Measurements from ENCODE around the gene TLCD1.

Gene TLCD1

DNA sequence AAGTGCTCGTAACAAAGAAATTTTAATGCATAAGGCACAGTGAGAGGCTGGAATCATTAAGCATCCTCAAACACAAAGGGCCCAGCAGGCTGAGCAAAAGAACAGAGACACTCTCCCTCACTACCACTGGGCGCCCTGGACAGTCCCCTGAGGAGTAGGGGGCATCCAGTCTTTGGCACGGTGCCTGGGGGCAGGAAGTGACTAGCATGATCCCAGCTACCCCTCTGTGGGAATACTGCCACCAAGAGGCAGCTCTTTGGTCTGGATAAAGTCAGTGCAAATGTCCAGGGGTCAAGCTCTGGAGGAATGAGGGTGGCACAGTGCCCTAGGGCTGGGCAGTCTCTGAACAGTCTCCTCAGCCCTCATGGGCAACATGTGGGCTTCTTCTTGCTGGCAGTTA, 11.8 kb downstream of the TLCD1 start:
- DNase-seq (ENCODE audit: low spot score) (no peak), FAIRE-seq (no peak)

DNA sequence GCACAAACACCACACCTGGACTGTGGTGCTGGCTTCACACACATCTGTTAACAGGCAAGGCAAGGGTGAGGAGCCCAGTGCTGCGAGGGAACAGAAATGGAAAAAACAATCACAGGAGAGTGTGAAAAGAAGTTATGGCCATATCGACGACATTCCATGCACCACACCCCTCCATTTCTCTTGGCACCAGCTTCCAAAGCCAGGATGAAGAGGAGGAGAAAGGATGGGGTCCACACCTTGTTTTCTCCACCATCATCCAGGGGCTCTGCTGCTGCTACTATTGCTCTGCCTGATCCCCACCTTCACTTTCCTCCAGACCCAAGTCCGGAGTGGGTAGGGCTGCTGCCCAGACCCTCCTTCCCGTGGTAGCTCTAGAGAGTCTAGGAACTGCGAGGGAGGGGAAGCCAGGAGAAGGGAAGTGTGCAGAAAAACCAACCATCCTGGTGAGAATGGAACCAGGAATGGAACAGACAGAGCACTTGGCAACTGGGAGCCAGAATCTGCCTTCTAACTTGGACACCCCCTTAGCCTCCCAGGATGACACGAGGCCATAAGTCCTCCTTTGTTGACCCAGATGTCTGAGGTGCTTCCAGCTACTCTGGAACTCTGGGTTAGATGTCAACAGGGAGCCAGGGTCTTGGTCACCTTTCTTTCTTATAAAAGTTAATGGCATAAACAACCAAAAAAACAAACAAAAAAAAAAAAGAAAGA, 13.2 kb downstream of the TLCD1 start:
- FAIRE-seq (no peak), DNase-seq (ENCODE audit: low spot score) (no peak)

DNA sequence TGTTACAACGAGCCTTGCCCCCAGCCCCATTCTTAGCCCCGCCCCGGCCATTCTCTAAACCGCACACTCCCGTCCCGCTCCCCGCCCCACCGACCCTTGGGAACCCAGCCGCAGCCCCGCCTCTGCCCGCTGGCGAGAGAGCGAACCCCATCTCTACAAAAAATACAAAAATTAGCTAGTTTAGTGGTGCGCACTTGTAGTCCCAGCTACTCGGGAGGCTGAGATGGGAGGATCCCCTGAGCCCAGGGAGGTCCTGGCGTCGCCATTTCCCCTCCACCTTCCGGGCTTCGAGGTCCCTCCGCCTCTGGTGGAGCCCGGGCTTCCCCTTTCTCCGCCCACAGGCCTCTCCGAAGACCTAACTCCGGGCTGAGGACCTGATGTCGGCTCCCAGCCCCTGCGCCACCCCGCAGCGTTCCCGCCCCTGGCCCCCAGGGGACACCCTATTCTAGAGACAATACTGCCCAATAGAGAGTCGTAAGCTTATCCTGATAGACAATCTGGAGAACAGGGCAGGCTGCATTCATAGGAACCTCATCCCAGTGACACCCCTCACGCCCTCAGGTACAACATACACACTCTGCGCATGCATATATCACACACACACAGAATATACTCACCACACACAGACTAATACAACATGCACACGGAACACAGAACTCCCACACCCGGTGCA, 13.9 kb downstream of the TLCD1 start:
- no peak for FAIRE-seq
- DNase-seq (ENCODE audit: low spot score) = no peak

DNA sequence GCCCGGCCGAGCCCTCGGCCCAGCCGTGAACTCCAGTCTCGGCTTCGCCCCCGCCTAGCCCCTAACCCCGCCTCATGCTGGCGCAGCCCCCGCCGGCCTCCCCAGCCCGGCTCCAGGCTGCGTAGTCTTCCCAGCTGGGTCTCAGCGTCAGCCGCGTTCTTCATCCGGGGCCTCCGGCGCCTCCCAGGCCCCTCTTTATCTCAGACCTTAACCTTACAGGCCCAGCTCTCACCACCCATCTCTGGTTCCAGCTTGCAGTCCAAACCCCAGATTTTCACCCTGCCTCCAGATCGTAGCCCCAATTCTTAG, 14.4 kb downstream of the TLCD1 start, which contains the start of gene PROCA1:
Gene PROCA1 (minus strand): TSS at position 166 of the 309 bp plus-strand sequence. CDS start 228 bp downstream, outside the sequence.
- no peak for FAIRE-seq
- DNase-seq (ENCODE audit: low spot score) = no peak

DNA sequence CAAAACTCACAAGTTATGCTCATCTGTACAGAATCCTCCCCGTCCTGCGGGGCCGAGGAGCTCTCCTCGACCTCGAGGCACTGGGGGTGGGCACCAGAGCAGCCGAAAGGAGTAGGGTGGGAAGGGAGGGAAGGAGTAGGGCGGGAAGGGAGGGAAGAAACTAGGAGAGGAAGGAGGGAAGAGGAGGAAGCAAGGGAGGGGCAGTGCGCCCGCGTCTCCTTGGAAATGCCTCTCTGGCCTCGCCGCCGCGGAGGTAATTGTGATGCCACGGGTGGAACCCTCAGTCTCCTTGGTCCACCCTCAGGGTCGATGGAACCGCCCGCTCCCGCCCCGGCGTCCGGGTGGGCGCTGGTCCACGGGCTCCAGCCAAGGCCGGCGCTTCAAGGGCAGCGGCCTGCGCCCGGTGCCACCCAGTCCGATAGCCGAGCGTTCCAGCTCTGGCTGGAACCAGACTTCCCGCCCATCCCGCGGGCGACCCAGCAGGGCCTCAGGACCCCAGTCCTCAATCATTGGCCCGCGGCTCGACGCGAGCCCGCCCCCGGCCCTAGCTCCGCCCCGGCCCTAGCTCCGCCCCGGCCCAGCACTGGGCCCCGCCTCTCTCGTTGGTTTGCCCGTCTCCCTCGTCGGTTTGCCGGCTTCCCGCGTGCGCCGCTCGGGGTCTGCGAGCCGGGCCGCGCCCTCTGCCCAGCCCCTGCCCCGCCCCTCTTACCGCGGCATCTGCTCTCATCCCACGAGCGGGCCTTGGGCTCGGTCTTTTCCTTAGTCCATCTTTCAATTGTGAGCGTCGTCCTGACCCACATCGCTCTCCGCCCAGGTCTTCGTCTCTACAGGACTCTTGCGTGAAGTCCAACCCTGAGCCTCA, 14.9 kb downstream of the TLCD1 start:
- DNase-seq (ENCODE audit: low spot score) (peak; percentile 97), FAIRE-seq (peak; percentile 55)

DNA sequence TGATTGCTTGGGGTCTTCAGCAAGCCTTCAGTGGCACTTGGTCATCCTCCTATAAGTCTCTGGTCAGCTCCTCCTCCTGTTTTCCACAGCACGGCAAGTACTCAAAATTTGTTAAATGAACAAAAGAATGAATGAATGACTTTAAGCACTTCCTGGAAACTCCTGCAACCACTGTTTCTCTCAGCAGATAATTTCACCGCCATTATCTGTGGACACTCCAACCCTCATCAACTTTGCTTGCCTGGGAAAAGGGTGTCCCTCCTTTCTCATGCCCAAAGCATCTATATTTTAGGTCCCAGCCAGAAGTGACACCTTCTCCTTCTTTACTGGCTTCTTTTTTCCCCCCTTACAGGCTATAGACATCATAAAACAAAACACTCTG, 18.7 kb downstream of the TLCD1 start:
- FAIRE-seq (no peak), DNase-seq (ENCODE audit: low spot score) (no peak)

DNA sequence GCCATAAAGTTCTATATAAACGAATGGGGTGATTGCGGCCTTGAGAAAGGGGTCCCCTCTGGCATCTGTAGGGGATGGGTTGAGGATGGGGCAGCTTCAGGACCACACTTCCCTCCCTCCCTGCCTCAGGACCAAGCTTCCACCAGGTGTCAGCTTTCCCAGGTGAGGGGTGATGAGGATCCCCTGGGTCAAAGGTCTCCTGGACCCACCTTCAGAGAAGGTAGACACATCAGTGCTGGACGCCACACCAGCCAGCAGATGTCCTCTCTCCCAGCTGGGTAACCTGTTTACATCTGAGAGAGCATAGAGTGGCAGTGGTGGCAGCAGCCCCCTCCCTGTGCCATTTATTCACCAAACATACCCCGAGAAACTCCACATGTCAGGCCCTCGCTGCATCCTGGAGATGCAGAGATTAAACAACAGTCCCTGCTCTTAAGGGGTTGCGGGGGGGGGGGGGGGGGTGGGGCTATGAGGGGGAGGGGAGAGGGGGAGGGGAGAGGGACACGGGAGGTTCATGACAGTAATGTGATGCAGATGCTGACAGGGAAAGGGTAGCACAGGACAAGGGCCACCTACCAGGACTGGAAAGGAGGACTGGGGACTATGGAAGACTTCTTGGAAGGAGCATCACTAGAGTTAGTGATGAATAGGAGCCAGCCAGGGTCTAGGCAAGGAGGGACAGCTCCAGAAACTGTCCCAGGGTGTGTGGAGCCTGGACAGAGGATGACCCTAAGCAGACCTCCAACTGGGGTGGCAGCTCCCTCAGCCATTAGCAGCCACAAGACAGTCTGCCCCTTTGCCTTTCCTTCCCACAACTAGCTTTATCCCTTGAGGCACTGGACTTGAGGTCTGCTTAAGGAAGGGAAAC, 19.3 kb downstream of the TLCD1 start:
- FAIRE-seq (no peak), DNase-seq (ENCODE audit: low spot score) (no peak)

DNA sequence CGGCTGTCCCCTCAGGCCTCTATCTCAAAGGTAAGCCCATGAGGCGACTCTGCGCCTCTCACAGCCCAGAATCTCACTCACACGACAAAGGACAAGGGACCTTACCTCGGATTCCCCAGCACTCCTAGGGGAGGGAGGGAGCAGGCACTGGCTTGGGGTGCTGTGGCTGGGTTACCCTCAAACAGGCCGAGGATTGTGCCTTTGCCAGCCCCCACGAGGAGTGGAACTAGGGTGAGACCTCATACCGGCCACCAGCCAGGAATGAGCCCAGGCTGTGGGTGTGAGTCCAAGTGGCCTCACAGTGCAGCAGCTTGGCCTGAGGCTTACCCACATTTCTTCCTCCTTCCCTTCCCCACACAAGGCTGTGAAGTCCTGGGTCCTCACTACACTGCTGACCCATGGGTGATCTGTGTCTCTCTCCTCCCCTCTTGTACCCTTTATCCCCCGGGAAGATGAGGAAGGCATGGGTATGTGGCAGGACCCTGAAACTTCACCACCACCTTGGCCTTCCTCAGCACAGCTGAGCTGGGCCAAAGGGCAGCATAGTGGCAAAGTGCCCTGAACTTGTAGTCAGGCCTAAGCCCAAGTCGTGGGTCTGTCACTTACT, 20.2 kb downstream of the TLCD1 start:
- no peak for FAIRE-seq

DNA sequence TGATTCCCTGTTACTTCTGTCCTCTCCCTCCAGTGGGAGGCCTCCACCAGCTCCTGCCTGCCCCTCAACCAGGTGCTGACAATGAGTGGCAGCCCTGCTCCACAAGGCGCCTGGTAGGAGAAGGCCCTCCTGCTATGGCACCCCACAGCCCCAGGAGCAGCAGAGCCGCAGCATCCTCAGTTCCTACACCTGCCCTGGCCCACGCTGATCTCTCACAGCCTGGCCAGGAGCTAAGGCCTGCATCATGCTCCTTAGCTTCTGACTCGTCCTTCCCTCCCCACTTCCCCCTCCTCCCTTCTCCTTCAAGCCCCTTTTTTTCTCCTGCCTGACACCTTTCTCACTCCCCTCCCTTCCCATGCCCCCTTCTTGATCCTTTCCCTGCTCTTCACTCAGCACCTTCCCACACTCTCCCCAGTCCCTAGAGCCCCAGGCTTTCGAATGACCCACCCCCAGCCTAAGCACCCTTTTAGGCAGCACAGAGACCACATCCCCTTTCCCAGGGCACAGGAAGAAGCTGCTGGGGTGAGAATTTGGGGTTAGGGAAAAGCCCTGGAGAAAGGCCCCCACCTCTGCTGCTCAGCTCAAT, 20.9 kb downstream of the TLCD1 start:
- no peak for DNase-seq (ENCODE audit: low spot score)
- FAIRE-seq = no peak

More for the DNA sequence above, 20.2 kb downstream of the TLCD1 start:
- no peak for DNase-seq (ENCODE audit: low spot score)

DNA sequence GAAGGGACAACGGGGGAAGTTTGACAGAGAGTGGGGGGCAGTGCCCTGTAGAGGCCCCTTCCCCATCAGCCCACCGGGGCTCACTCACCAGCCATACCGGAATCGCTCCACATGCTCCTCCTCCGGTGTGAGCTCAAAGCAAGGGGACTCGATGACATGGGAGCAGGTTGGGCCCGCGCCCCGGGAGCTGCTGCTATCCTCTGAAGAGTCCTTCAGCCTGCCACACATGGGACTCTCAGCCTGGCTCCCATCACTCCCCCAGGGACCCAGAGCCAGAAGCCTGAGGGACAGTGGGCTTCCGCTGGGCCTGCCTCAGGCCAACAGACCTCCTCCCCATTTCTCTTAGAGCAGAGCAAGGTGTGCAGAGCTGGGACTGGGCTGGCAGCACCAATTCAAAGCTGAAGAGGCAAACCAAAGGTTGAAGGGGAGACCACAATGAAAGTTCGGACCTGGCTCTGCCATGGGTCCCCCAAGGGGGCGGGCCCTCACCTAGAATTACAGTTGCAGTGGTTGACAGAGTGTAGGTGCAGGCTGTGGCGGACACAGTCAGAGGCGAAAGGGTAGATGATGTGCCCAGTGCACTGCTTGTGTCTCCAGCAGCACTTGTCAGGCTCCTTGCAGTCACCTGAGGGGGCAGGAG, 21.7 kb downstream of the TLCD1 start:
- FAIRE-seq (no peak), DNase-seq (ENCODE audit: low spot score) (no peak)

DNA sequence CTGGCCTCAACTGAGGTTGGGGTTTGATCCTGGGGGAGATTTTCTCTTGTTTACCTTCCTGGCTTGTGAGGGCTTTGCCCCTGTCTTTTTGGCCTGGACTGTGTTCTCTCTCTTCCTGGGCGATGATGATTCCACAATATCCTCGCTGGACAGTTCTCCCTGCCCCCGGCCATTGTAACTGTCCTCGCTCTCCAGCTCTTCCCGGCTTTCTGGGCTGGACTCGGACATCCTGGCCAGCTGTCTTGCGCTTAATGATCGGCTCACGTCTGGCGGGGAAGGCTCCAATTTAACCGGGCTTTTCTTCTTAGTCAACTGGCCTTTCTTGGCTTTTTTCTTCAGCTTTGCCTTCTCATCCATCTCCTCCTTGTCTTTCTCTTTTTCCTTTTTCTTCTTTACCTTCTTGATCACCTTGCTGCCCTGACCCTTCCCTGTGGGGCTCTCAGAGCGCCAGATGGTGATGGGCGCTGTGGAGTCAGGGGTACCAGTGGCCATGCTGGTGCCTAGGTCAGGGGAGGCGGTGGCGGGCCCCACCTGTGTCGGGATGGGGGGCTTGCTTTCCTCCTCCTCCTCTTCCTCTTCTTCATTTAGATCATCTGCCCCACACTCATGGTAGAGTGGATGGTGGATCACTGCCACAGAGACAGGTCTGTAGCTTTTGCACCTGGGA, 22.3 kb downstream of the TLCD1 start:
- DNase-seq (ENCODE audit: low spot score) (no peak), FAIRE-seq (no peak)

DNA sequence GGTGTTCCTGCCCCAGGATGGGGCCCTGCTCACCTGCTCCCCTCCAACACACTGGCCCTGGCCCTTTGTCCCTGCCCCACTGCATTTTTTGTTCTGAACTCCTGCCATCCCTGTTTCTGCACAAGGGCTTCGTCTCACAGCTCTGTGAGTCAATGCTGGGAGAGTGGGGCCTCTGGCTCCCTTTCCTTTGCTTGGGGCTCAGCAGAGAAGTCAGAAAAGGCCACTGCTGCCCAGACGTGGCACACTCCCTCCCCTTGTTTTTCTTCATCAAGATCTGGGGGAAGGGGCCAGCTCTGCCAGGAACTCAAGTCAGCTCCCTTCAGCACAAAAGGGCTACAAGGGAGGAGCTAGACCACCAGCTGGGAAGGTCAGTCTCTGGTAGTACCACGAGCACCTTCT, 23.3 kb downstream of the TLCD1 start:
- DNase-seq (ENCODE audit: low spot score) (no peak), FAIRE-seq (no peak)

DNA sequence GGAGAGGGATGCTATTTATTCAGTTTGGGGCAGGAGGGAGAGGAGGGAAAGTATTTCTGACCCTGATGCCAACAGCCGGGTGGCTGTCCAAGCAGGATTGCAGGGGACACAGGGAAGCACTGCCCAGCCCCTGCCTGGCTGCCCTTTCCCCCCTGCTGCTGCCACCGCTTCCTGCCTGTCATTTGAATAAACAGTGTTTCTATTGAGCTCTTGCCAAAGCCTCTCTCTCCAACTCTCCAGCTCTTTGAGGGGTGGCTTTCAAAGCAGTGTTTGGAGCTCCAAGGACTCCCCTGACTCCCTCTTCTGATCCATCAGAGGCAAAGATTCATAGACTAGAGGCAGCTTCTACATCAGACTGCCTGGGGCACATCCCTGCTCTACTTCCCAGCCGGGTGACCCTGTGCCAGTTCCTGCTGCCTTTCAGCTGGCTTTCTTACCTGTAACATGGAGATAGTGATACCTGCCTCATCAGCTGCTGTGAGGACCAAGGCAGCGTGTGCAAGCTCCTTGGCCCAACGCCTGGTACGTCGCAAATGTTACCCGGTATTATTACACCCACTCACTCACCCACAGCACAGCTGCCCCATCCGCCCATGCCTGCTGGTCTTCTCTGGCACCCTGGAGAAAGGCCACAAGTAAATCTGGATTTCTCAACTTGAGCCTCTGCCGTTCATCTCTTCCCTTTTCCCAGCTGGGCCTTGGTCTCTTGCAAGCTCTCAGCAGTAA, 23.8 kb downstream of the TLCD1 start:
- FAIRE-seq = no peak
- DNase-seq (ENCODE audit: low spot score) = no peak

DNA sequence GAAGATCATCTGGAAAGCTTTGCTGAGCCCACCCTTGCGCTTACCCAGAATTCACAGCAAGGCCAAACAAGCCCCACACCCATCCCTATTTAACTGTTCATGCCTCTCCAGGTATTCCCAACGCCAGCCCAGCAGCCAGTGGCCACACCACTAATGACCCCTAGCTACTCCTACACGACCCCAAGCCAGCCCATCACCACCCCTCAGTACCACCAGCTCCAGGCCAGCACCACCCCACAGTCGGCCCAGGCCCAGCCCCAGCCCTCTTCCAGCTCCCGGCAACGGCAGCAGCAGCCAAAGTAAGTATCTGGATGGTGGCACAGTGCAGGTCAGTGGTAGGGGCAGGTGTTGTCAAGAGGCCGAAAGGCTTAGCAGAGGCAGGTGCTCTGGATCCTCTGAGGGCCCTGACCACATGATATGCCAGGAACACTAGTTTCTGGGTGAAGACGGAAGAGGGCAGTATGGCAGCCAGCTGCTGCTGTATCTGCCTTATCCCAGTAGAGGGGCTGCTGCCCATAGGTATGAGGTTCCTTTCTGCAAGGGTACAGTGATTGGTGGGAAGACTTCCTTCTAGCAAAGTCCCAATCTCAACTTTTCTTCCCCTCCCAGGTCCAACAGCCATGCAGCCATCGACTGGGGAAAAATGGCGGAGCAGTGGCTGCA, 25.1 kb downstream of the TLCD1 start:
- FAIRE-seq = no peak

DNA sequence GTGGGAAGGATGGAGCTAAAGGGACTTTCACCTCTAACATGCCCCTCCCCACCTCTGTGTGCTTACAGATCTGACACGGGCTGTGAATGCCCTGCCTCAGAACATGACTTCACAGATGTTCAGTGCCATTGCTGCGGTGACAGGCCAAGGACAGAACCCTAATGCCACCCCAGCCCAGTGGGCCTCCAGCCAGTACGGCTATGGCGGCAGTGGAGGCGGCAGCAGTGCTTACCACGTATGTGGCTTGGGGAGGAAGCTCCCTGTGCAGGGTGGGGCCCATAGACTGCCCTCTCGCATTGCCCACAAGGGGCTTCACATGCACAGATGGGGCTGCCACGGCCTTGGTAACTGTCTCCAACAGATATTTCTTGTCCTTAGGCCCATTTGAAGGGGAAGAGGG, 25.8 kb downstream of the TLCD1 start:
- FAIRE-seq (no peak), DNase-seq (ENCODE audit: low spot score) (no peak)

More for the DNA sequence above, 25.1 kb downstream of the TLCD1 start:
- DNase-seq (ENCODE audit: low spot score) = no peak

DNA sequence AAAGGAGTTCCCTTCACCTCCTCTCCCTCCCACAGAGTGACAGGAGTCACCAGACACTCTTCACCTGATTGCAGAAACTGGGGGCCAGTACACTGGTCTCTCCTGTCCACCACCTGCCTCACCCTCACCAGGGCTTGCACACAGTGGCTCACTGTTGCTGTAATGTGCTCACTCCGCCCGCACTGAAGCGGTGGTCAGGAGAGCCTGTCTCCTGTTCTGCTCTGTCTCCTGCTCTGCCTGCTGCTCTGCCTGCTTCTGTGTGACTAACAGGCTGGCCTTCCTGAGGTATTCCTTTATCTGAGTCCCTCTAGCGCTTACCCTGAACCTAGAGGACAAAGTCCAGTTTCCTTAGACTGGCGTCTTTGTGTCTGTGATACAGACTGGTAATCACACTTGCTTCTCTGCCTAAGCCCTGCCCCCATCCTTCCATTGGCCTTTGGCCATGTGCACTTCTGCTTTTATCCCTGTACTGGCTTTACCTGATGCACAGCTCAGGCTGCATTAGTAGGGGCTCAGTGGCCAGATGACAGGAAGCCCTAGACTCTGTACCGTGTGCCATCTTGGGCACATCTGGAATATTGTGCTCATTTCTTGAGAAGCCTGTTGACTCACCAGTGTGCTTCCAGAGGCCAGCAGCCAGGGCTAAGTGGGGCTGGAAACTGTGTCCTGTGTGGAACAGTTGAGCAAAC, 27.6 kb downstream of the TLCD1 start:
- no peak for FAIRE-seq
- no peak for DNase-seq (ENCODE audit: low spot score)

DNA sequence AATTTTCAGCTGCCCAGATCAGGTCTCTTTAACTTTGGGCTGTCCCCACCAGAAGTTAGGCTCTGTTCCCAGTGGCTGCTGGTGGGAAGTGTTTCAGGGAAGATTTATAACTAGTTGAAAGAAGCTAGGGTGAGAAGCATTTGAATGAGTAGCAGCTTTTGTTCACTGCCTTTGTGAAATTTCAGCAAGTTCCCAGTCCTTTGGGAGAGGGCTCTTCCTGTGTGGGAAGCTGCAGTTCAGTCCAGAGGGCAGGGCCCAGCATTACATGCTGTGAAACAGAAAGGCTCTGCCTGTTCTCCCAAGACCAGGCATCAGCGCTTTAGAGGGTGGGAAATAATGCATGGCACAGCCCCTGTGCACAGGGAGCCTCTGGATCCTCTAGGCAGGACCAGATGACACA, 32.2 kb downstream of the TLCD1 start:
- FAIRE-seq (no peak), DNase-seq (ENCODE audit: low spot score) (no peak)

DNA sequence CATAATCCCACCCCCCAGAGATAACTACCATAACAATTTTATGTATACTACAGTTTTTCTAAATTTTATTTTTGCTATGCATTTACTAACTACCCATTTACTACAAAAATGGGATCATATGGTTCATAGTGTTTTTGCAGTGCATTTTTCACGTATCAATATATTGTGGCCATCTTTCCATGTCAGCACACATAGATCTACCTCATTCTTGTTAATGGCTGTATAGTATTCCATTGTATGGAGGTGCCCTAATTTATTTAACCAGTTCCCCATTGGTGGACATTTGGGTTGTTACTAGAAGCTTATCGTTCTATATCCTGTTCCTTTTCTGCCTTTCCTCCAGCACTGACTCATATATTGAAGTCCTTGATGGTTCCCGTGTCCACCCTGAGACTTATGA, 37.0 kb downstream of the TLCD1 start:
- FAIRE-seq (no peak), DNase-seq (ENCODE audit: low spot score) (no peak)
